A549 (cell line): ENCODE measurements around the gene ASIC2.
"Not testable (repeated sequence)": the region's sequence is repeated elsewhere in the genome, so short reads cannot be mapped to it uniquely, and the experiment has no call there.

Source experiments
- BHLHE40 ChIP-seq: IDR thresholded peaks from 2 replicates; pipeline ENCODE4 v1.6.1; 2012; ENCODE audit warnings: low read depth, low read length, inconsistent platforms
- CHD2 ChIP-seq: fragments of 150-350 bp; IDR thresholded peaks from 2 replicates; pipeline ENCODE4 v1.6.1; 2014; ENCODE audit warnings: low read length; ENCODE audit not compliant: partially characterized antibody
- JUN ChIP-seq, 2 experiments: fragments of >200 bp; sonication (Bioruptor Twin); formaldehyde crosslinking; IDR thresholded peaks; 2 replicates in 1 of 2; 3 replicates in 1 of 2; pipeline ENCODE4 v1.6.1; 2016 to 2017
- POLR2A ChIP-seq: IDR thresholded peaks from 2 replicates; pipeline ENCODE4 v1.6.1; 2012; ENCODE audit warnings: mild to moderate bottlenecking, low read length
- ZFP36 ChIP-seq: fragments of 450-650 bp; IDR thresholded peaks from 2 replicates; pipeline ENCODE4 v1.6.1; 2014; ENCODE audit warnings: borderline replicate concordance; ENCODE audit not compliant: partially characterized antibody
- TF ChIP-seq, protein P1 (sequence below): fragments of >200 bp; sonication (Bioruptor Twin); formaldehyde crosslinking; IDR thresholded peaks from 3 replicates; pipeline ENCODE4 v1.5.1; 2016
- TF ChIP-seq, protein P2 (sequence below): IDR thresholded peaks from 2 replicates; pipeline ENCODE4 v1.6.1; 2012

DNA sequence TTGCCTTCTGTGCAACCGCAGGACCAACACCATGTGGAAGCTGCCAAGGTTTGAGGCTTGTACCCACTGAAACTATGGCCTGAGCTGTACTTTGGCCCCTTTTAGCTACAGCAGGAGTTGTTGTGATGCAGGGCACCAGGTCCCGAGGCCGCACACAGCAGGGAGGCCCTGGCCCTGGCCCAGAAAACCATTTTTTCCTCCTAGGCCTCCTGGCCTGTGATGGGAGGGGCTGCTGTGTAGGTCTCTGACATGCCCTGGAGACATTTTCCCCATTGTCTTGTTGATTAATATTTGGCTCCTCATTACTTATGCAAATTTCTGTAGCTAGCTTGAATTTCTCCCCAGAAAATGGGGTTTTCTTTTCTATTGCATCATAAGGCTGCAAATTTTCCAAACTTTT, 311.5 kb downstream of the ASIC2 start:
- TF ChIP-seq, protein P1, sequence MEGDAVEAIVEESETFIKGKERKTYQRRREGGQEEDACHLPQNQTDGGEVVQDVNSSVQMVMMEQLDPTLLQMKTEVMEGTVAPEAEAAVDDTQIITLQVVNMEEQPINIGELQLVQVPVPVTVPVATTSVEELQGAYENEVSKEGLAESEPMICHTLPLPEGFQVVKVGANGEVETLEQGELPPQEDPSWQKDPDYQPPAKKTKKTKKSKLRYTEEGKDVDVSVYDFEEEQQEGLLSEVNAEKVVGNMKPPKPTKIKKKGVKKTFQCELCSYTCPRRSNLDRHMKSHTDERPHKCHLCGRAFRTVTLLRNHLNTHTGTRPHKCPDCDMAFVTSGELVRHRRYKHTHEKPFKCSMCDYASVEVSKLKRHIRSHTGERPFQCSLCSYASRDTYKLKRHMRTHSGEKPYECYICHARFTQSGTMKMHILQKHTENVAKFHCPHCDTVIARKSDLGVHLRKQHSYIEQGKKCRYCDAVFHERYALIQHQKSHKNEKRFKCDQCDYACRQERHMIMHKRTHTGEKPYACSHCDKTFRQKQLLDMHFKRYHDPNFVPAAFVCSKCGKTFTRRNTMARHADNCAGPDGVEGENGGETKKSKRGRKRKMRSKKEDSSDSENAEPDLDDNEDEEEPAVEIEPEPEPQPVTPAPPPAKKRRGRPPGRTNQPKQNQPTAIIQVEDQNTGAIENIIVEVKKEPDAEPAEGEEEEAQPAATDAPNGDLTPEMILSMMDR, result not testable (repeated sequence)
- TF ChIP-seq CHD2; JUN (IDR thresholded peaks at IDR 0.05); POLR2A; BHLHE40: not testable (repeated sequence)
- peak; percentile 94 for TF ChIP-seq ZFP36
- TF ChIP-seq, protein P2, sequence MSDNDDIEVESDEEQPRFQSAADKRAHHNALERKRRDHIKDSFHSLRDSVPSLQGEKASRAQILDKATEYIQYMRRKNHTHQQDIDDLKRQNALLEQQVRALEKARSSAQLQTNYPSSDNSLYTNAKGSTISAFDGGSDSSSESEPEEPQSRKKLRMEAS, result not testable (repeated sequence)
